ENCODE results near the gene HVCN1. TPM values are rescaled to one million over a fixed set of nuclear protein-coding genes. Genes with fewer than 3 reads are reported as not detected.
"Not testable (repeated sequence)": the region's sequence is repeated elsewhere in the genome, so short reads cannot be mapped to it uniquely, and the experiment has no call there.

HVCN1 gene
- total and polyA plus RNA-seq, 5 donors = 11.3 to 33.4 (median 14.0) TPM

DNA sequence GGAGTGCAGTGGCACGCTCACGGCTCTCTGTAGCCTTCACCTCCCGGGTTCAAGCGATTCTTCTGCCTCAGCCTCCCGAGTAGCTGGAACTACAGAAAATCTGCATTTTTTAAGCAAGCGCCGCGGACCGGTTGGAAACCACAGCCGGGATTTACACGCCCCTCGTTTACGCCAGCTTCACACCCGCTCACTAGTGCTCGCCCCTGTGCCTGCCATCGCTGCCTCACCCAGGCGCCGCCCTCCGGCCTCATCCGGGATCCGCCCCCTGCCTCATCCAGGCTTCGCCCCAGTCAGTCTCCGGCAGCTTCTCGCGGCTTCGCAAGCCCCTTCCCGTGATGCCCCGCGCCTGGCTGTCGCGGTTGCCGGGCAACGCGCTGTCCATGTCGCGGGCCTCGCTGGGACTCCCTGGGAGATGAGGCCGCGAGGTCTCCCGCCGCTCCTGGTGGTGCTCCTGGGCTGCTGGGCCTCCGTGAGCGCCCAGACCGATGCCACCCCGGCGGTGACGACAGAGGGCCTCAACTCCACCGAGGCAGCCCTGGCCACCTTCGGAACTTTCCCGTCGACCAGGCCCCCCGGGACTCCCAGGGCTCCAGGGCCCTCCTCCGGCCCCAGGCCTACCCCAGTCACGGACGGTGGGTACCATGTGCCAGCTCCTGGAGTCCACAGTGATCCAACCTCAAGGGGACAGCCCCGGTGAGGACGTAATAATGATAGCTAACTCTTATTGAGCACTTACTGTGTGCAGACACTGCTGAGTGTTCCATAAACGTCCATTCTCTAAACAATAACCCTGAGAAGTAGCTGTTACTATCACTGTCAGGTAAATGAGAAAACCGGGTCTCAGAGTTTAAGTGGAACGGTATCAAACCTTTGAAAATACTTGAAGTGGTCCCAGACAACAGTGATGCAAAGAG lies 74.9 kb downstream of the HVCN1 start, which contains the start of gene TCTN1:
TCTN1 (plus strand) TSS at position 359 of the 914 bp plus-strand sequence; CDS start at position 413, 54 bp downstream.
- ATAC-seq (peak; percentile 100), DNase-seq (peak; percentile 98 to 99 (median 99))
- peak within 1 kb of the TSS; percentile 15 for H3K27ac ChIP-seq (ENCODE audit: low read length)
- no peaks in the 10 kb centered on the region for H3K9me3 ChIP-seq (ENCODE audit: control insufficient read depth, low read length)
- intact Hi-C loops (cut with DNase I) = no loop called here
- H3K4me3 ChIP-seq (ENCODE audit: low read length) = peak within 1 kb of the TSS; percentile 49
- 2% methylated on average over 60 of the region's 60 CpGs for whole genome bisulfite sequencing
- H3K27me3 ChIP-seq (ENCODE audit: control insufficient read depth, insufficient read depth) = no peaks in the 10 kb centered on the region
- no peaks in the 10 kb centered on the region for H3K4me1 ChIP-seq (ENCODE audit: control insufficient read depth, insufficient read depth, low read length)

DNA sequence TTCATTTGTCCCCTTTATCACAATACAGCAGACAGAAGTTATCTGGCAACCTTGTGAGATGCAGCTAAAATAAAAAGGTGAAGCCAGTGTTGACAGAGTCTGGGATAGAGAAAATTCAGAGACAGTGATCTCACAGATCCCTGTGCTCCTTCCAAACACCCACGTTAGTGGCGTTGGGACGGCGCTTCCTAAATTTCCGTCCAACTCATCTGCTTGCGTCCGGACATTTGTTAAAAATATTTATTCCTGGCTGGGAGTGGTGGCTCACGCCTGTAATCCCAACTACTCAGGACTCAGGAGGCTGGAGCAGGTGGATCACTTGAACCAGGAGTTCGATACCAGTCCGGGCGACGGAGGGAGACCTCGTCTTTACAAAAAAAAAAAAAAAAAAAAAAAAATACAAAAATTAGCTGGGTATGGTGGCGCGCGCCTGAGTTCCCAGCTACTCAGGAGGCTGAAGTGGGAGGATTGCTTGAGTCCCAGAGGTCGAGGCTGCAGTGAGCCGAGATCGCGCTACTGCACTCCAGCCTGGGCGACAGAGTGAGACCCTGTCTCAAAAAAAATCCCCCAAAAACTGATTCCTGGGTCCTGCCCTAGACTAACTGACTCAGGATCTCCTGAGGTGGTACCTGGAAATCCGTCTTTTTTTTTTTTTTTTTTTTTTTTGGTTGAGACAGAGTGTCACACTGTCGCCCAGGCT lies 75.7 kb downstream of the HVCN1 start:
- intact Hi-C loops (cut with DNase I) = no loop called here
- no peaks in the 10 kb centered on the region for H3K4me1 ChIP-seq (ENCODE audit: control insufficient read depth, insufficient read depth, low read length)
- peak overlapping the region; percentile 49 for H3K4me3 ChIP-seq (ENCODE audit: low read length)
- 75% methylated on average over 23 of the region's 23 CpGs for WGBS
- no peaks in the 10 kb centered on the region for H3K27me3 ChIP-seq (ENCODE audit: control insufficient read depth, insufficient read depth)
- no peak overlapping the region for H3K27ac ChIP-seq (ENCODE audit: low read length)
- DNase-seq (no peak), ATAC-seq (peak in 1 of 2 donors; percentile 2)
- H3K9me3 ChIP-seq (ENCODE audit: control insufficient read depth, low read length) = no peaks in the 10 kb centered on the region

DNA sequence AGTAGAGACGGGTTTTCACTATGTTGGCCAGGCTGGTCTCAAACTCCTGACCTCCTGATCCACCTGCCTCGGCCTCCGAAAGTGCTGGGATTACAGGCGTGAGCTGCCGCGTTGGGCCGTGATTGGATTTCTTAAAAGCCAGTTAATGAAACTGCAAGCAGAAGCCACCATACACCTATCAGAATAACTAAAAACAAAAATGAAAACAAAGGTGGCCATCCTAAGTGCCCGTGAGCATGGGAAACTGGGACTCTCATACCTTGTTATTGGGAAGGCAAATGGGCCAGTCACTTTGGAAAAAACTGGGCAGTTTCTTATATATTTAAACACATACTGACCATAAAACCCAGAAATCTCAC lies 82.7 kb downstream of the HVCN1 start:
- no peaks in the 10 kb centered on the region for H3K9me3 ChIP-seq (ENCODE audit: control insufficient read depth, low read length)
- WGBS = 93% methylated on average over 8 of the region's 8 CpGs
- no peak overlapping the region for H3K27ac ChIP-seq (ENCODE audit: low read length)
- H3K4me1 ChIP-seq (ENCODE audit: control insufficient read depth, insufficient read depth, low read length) = peaks cover 2% of the 10 kb centered on the region
- no peak for ATAC-seq
- intact Hi-C loops (cut with DNase I) = loop anchor here in 1 of 4 donors (10.0 kb wide), 1 partner anchor 151 kb away; the partner anchor contains the start of gene ARPC3
- DNase-seq = no peak
- no peaks in the 10 kb centered on the region for H3K27me3 ChIP-seq (ENCODE audit: control insufficient read depth, insufficient read depth)
- no peak overlapping the region for H3K4me3 ChIP-seq (ENCODE audit: low read length)

DNA sequence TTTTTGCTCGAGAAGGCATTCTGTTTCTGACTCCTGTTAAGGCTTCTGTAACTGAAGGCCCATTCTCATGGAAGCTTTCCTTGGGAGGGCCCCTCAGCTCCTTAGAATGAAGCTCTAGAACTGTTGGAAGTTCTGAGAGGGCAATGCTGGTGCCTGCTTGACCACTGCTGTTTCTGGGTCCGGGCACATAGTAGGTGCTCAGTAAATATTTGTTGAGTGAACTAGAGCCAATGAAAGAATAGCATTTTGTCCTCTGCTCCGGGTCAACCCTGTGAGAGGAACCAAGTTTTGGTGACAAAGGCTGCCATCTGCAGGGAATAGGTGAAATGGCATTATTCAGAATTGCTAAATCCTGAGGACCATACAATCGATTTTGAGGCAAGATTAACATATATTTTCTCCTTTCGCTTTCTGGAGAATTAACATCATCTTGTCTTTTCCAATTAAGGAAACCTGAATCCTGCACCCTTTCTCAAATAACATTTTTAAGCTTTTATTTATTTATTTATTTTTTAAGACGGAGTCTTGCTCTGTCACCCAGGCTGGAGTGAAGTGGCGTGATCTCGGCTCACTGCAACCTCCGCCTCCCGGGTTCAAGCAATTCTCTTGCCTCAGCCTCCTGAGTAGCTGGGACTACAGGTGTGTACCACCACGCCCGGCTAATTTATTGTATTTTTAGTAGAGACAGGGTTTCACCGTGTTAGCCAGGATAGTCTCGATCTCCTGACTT lies 86.7 kb downstream of the HVCN1 start:
- not testable (repeated sequence) for H3K27ac ChIP-seq (ENCODE audit: low read length); H3K27me3 ChIP-seq (ENCODE audit: control insufficient read depth, insufficient read depth); H3K4me1 ChIP-seq (ENCODE audit: control insufficient read depth, insufficient read depth, low read length); DNase-seq; H3K4me3 ChIP-seq (ENCODE audit: low read length); H3K9me3 ChIP-seq (ENCODE audit: control insufficient read depth, low read length)
- ATAC-seq = peak; percentile 53 to 67
- 61% methylated on average over 14 of the region's 14 CpGs for WGBS
- intact Hi-C loops (cut with DNase I) = loop anchor here in 2 of 4 donors (5.0 to 10.0 kb wide), 2 partner anchors 90 to 147 kb away; partner anchors contain the start of gene ARPC3 (in 1 of the 2)

DNA sequence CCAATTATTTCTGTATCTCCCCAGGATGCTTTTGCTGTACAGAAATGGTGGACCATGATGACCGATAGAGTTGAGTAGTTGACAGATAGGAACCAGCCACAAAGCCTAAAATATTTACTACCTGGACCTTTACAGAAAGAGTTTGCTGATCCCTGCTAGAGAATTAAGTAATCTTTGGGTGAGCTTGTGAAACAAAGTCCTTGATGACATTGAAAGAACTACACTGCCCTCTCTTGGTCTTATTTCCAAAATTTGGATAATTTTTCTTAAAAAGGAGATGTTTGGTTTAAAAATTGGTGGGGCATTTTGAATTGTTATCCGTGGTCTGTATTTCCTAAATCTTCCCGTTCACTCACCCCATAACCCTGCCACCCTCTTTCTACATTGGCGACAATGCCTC lies 88.7 kb downstream of the HVCN1 start:
- ATAC-seq = no peak
- Histone ChIP-seq H3K27me3 (ENCODE audit: control insufficient read depth, insufficient read depth) (no peaks in the 10 kb centered on the region), H3K9me3 (ENCODE audit: control insufficient read depth, low read length) (no peaks in the 10 kb centered on the region), H3K4me3 (ENCODE audit: low read length) (no peak overlapping the region), H3K27ac (ENCODE audit: low read length) (no peak overlapping the region), H3K4me1 (ENCODE audit: control insufficient read depth, insufficient read depth, low read length) (peaks cover 2% of the 10 kb centered on the region)
- no peak for DNase-seq
- intact Hi-C loops (cut with DNase I) = loop anchor here in 3 of 4 donors (2.0 to 10.0 kb wide), 3 partner anchors 87 to 145 kb away; partner anchors contain the start of gene ARPC3 (in 1 of the 3)
- 51% methylated on average over 4 of the region's 4 CpGs for WGBS

DNA sequence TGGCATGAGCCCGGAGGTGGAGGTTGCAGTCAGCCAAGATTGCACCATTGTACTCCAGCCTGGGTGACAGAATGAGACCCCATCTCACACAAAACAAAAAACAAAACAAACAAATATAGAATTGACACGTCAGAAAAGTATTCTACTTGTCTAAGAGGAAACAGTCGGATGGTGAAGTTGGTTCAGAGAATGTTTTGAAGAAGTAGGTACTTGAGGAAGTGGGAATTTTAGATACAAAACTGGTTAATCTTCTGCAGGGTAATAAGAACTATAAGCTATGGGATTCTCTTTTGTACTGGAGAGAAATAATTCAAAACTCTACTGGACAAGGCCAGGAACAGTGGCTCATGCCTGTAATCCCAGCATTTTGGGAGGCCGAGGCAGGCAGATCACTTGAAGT lies 89.6 kb downstream of the HVCN1 start:
- intact Hi-C loops (cut with DNase I) = loop anchor here in 1 of 4 donors (2.0 kb wide), 1 partner anchor 87 kb away; no protein-coding TSS in a partner anchor
- H3K27ac ChIP-seq (ENCODE audit: low read length) = no peak overlapping the region
- H3K4me3 ChIP-seq (ENCODE audit: low read length) = no peak overlapping the region
- DNase-seq = no peak
- H3K9me3 ChIP-seq (ENCODE audit: control insufficient read depth, low read length) = no peaks in the 10 kb centered on the region
- 83% methylated on average over 4 of the region's 4 CpGs for WGBS
- no peak for ATAC-seq
- H3K4me1 ChIP-seq (ENCODE audit: control insufficient read depth, insufficient read depth, low read length) = peaks cover 2% of the 10 kb centered on the region
- no peaks in the 10 kb centered on the region for H3K27me3 ChIP-seq (ENCODE audit: control insufficient read depth, insufficient read depth)

Other genes starting within 250 kb of the HVCN1 start
- gene ARPC3, start 238.8 kb downstream of the HVCN1 start, total RNA-seq = 100 to 1,000 TPM in 1 of 4 donors, 10 to 100 TPM in 3; 79.7 to 101 (median 95.5) TPM
- 159 TPM for gene ARPC3, start 238.8 kb downstream of the HVCN1 start, polyA plus RNA-seq
- gene GPN3, start 220.9 kb downstream of the HVCN1 start, total RNA-seq = 10 to 100 TPM; 25.2 to 28.1 (median 25.9) TPM
- gene GPN3, start 220.9 kb downstream of the HVCN1 start, polyA plus RNA-seq = 24.6 TPM
- 1 to 10 TPM; 6.4 to 9.3 (median 7.6) TPM for gene FAM216A, start 220.3 kb downstream of the HVCN1 start, total RNA-seq
- gene FAM216A, start 220.3 kb downstream of the HVCN1 start, polyA plus RNA-seq = 11.0 TPM
- gene VPS29, start 187.0 kb downstream of the HVCN1 start, total RNA-seq = 100 to 1,000 TPM in 1 of 4 donors, 10 to 100 TPM in 3; 74.3 to 107 (median 85.0) TPM
- gene VPS29, start 187.0 kb downstream of the HVCN1 start, polyA plus RNA-seq = 151 TPM
- gene RAD9B, start 186.8 kb downstream of the HVCN1 start, total RNA-seq = 1 to 10 TPM in 3 of 4 donors, under 1 TPM in 1; 0.82 to 3.8 (median 1.8) TPM
- gene RAD9B, start 186.8 kb downstream of the HVCN1 start, polyA plus RNA-seq = 0.36 TPM
- gene PPTC7, start 105.8 kb downstream of the HVCN1 start, total RNA-seq = 10 to 100 TPM; 46.6 to 82.8 (median 56.6) TPM
- gene PPTC7, start 105.8 kb downstream of the HVCN1 start, polyA plus RNA-seq = 31.5 TPM
- gene TCTN1, start 75.0 kb downstream of the HVCN1 start, total RNA-seq = 10 to 100 TPM; 37.0 to 47.0 (median 42.4) TPM
- gene TCTN1, start 75.0 kb downstream of the HVCN1 start, polyA plus RNA-seq = 33.7 TPM
- gene PPP1CC, start 53.8 kb upstream of the HVCN1 start, total RNA-seq = 100 to 1,000 TPM; 156 to 175 (median 160) TPM
- 120 TPM for gene PPP1CC, start 53.8 kb upstream of the HVCN1 start, polyA plus RNA-seq
- not detected for gene CCDC63, start 157.9 kb upstream of the HVCN1 start, total RNA-seq
- gene CCDC63, start 157.9 kb upstream of the HVCN1 start, polyA plus RNA-seq = not detected
- 10 to 100 TPM; 24.0 to 36.1 (median 28.1) TPM for gene MYL2, start 231.5 kb upstream of the HVCN1 start, total RNA-seq
- 435 TPM for gene MYL2, start 231.5 kb upstream of the HVCN1 start, polyA plus RNA-seq

All from right cardiac atrium (tissue), 5 donors.